Kidney tubule cell (primary cell): ENCODE data around the gene FBN3.
"Not testable (repeated sequence)": the region's sequence is repeated elsewhere in the genome, so short reads cannot be mapped to it uniquely, and the experiment has no call there.

ENCODE experiments used
- DNase-seq: peaks from one replicate; pipeline ENCODE4 v3.0.0-alpha.2; 2018; ENCODE audit warnings: low spot score

The FBN3 gene

DNA sequence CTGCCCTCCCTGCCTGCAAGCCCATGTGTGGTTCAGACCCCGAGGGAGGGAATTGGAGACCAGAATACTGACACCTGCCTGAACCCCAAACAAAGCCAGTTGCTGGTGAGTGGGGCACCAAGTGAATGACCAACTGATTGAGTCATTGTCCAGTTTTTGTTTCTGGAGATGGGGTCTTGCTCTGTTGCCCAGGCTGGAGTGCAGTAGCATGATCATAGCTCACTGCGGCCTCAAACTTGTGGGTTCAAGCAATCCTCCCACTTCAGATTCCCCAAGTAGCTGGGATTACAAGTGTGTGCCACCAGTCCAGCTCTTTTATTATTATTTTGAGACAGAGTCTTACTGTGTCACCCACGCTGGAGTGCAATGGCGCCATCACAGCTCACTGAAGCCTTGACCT lies 92.9 kb downstream of the FBN3 start:
- no peak for DNase-seq

DNA sequence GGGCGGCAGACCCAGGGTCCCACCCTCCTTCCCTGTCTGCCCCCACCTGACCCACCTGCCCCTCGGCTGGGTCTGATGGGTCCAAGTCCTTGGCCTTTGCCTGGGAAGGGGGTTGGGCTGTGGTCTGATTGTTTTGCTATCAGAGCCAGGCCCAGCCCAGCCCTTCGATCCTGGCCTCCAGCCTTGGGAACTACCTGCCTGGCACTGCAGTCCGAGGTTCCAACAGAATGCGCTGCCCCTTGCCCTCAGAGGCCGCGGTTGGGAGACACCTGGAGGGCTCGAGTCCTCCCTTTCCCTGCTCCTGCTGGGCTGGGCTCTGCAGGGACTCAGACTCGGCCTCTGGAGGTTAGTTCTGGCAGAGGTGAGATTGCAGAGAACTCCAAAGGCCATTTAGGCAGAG lies 95.2 kb downstream of the FBN3 start:
- DNase-seq = no peak

DNA sequence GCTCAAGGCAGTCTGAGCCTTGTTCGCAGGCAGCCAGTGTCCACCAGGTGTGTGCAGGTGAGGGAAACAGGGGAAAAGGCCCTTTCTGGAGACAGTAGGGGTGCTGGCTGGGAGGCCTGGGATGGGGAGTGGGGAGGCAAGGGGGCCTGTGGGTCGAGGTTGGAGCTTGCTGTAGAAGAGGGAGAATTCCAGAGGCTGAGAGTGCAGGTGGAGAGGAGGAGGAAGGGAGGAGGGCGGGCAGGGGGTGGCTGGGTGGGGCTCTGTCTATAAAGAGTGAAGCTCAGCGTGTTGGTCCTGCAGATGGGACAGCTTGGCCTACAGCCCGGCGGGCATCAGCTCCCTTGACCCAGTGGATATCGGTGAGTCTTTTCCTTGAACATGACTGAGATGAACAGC lies 96.9 kb downstream of the FBN3 start, which contains the start of gene CCL25:
Gene CCL25 (plus strand): TSS at position 297 of the 396 bp plus-strand sequence. CDS start 290 bp downstream, outside the sequence.
- DNase-seq = no peak

DNA sequence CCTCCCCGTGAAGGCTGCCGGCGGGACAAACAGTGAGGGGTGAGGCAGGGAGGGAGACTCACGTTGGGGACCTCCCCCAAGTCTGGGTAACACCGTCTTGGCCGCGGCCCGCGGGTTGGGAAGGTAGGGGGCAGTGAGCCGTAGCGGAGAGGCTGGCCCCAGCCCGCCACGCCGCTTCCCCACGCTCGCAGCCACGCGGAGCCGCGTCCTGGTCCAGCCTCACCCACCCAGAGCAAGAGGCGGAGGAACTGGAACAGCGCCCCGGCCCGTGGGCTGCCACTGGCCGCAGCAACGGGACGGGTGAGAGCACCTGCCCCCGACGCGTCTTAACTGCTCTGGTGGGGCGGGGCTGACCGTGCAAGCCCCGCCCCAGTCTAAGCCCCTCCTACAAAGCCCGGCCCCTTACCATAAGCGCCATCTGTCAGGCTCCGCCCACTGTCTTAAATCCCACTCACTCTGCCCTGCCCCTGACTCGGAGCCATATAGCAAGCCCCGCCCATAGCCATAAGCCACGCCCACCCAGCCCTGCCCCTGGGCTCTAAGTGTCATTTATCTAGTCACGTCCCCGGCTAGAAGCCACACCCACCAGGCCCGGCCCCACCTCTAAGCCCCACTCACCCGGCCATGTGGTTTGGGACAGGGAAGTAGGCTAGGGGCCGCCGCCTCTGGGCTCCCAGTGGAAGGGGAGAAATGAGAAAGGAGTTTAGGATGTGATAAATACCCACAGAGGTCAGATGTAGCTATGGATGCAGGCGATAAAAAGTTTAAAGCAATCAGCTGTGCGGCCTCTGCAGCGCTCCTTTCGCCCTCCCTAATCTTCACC lies 98.9 kb downstream of the FBN3 start:
- peak; percentile 77 for DNase-seq

DNA sequence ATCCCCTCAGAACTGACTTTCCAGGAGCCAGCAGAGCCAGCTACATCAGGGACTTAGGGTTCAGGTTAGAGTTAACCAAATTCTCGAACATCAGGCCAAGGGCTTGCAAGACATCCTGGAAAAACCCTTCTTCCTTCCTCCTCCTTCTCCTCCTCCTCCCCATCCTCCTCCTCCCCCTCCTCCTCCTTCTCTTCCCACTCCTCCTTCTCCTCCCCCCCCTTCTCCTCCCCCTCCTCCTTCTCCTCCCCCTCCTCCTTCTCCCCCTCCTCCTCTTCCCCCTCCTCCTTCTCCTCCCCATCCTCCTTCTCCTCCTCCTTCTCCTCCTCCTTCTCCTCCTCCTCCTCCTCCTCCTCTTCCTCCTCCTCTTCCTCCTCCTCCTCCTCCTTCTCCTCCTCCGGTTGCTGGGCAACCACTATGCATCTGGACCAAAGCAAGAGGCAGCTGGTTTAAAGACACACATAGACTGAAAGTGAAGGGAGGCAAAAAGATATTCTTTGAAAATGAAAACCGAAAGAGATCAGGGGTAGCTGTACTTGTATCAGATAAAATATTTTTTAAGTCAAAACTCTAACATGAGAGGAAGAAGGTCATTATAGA lies 102.7 kb downstream of the FBN3 start:
- DNase-seq = no peak

DNA sequence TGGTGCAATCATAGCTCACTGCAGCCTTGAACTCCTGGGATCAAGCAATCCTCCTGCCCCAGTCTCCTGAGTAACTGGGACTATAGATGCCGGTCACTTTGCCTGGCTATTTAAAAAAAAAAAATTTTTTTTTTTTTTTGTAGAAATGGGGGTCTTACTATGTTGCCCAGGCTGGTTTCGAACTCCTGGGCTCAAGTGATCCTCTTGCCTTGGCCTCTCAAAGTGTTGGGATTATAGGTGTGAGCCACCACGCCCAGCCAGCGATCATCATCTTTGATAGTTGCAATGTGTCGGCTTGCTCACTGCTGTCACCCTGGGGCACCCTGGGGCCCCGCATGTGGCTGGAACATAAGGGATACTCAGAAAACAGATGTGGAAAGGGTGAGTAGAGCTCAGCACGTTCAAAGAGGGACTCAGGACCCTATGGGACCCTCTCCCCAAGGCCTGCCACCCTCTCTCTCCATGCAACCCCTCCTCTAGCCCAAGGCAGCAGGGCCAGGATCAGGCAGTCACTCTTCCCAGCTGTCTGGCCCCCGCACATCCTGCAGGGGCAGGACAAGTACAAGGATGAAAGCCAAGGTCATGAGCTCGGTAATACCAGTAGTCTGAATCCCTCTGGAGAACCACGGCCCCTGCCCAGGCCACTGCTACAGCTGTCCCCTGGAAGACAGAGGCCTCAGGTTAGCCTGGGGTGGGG lies 103.4 kb downstream of the FBN3 start:
- no peak for DNase-seq

DNA sequence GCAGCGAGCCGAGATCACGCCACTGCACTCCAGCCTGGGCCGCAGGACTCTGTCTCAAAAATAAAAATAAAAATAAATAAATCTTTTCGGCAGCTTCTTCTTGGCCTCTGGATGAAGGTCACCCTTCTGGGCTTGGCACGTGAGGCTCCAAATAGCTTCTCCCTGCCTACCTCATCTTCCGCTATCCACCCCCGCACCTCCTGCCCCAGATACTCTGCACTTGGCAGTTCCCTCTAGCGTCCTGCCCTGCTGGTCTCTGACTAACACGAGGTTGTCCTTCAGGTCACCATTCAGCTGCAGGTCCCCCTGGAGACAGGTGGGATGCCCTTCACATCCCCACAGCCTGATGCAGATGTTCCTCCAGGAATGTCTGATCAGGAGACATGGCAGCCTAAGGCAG lies 105.4 kb downstream of the FBN3 start:
- DNase-seq = no peak

DNA sequence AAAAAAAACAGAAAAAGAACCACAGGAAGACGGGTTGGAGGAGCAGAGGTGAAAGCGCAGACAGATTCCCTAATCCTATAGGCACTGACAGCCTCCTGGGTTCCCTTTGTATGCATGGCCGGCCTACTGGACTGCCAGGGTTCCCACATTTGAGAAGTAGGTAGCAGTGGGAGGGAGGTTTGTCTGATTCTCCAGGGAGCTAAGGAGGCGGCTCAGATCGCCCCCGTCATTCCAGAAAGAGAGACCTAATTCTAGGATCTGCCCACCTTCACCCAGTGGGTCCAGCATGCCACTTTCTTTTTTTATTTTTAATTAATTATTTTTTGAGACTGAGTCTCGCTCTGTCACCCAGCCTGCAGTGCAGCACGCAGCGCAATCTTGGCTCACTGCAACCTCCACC lies 106.5 kb downstream of the FBN3 start:
- DNase-seq = no peak

DNA sequence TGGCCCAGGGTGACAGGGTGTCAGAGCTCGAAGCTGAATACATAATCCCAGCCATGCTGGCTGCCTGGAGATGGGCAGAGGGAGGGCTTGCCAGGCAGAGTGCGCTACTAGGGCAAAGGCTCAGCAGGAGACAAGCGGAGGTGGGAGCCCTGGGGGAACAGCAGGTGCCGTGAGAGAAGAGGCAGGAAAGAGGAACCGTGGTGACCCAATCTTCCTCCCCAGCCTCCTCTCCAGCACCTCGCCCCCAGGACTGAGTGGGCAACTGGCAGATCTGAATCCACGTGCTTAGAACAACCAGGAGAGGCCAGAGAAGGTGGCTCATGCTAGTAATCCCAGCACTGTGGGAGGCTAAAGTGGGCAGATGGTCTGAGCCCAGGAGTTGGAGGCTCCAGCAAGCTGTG lies 107.9 kb downstream of the FBN3 start:
- no peak for DNase-seq

DNA sequence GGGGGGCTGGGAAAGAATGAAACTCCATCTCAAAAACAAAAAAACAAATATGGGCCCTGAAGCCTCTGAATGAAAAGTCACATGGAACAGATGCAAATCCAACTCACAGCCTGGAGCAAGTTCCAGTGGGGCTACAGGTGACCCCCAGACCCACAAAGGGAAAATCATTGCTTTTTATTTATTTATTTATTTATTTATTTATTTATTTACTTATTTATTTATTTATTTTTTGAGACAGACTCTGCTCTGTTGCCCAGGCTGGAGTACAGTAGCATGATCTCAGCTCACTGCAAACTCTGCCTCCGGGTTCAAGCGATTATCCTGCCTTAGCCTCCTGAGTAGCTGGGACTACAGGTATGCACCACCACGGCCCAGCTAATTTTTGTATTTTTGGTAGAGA lies 110.2 kb downstream of the FBN3 start:
- DNase-seq = no peak

DNA sequence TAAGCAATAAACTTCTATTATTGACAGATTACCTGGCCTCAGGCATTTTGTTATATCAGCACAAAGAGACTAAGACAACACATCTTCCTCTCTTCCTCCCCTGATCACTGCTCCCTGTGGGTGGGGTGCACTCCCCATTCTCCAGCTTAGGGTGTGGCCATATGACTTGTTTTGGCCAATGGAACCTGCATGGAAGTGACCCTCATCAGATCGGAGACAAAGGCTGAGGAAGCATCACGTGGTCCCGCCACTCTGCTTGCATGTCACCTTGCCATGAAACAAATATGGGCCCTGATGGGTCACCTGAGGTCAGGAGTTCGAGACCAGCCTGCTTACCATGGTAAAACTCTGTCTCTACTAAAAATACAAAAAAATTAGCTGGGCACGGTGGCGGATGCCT lies 110.6 kb downstream of the FBN3 start:
- no peak for DNase-seq

DNA sequence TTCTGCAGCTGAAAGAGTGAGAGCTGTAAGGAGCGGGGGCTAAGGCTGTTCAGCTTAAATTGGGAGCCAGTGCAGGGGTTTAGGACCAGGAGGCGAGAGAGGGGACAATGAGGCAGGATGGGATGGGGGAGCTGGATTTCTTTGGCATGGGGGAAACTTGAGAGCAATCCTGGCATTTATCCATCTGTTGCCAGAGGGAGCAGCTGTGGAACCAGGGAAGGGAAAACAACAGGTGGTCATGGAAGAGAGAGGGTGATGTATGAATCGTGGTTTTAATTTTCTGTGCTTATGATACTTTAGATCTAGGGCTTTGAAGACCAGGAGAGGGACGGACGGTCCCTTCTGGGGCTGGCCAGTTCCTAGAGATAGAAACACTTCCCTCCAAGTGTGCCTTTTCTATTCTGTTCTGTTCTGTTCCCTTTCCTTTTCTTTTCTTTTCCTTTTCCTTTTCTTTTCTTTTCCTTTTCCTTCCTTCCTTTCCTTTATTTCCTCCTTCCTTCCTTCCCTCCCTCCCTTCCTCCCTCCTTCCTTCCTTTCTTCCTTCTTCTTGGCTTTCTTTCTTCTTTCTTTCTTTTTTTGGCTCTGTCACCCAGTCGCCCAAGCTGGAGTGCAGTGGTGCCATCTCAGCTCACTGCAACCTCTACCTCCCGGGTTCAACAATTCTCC lies 112.8 kb downstream of the FBN3 start:
- no peak for DNase-seq

DNA sequence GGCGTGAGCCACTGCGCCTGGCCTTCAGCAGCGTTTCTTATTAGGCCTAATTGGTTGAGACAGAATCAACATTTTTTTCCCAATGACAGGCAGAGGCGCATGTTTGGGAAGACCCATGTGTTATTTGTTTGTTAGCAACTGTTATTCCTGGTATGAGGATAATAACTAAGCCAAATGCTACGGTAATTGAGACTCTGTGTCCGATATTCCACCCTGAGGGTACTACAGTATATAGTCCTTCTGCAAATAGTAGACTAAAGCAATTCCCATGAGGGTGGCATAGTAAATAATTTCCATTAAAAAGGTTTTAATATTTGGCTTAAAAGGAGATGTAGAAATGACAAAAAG lies 115.2 kb downstream of the FBN3 start:
- no peak for DNase-seq

DNA sequence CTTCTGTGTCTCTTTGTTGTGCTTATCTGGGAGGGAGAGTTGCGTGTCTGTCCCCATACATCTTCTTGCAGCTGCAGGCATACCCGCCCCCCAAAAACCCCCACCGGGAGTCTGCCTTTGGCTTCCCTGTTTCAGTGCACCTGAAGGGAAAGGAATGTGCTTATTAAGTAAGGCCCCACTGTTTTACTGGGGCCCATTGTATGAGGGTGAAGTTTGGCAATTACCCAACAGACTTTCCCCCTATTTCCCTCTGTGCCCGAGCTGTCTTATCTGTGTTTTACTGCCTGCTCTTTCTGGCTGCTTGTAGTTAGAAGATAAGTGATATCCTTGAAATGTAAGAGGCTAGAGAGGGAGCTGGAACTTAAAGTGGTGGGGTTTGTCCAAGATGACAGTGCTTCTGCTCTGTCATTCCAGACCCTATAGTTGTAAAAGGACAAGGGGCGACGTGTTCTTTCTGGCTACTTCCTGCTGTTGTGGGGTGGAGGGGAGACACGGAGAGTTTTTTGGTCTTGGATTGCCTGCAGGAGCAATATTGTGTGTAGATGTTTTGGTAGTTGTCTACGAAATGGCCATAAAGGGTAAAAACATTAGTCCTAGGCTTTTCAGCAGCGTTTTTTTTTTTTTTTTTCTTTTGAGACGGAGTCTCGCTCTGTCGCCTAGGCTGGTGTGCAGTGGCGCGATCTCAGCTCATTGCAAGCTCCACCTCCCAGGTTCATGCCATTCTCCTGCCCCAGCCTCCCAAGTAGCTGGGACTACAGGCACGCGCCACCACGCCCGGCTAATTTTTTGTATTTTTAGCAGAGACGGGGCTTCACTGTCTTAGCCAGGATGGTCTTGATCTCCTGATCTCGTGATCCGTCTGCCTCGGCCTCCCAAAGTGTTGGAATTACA lies 115.9 kb downstream of the FBN3 start:
- DNase-seq = not testable (repeated sequence)

DNA sequence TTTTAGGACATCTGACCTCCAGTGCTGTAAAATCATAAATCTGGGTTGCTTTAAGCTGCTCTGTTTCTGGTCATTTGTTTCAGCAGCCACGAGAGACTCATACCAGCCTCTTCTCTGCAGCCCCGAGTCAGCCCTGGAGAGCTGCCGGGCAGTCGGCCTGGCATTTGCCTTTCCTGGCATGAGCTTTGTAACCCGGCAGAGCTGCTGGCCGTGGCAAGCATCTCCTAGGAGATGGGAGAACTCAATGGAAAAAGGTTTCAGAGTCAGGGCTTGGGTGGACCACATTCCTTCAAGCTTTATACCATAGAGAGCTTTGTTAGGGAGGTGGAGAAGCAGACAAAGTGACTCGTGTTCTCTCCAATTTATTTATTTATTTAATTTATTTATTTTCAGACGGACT lies 118.4 kb downstream of the FBN3 start:
- DNase-seq = no peak

DNA sequence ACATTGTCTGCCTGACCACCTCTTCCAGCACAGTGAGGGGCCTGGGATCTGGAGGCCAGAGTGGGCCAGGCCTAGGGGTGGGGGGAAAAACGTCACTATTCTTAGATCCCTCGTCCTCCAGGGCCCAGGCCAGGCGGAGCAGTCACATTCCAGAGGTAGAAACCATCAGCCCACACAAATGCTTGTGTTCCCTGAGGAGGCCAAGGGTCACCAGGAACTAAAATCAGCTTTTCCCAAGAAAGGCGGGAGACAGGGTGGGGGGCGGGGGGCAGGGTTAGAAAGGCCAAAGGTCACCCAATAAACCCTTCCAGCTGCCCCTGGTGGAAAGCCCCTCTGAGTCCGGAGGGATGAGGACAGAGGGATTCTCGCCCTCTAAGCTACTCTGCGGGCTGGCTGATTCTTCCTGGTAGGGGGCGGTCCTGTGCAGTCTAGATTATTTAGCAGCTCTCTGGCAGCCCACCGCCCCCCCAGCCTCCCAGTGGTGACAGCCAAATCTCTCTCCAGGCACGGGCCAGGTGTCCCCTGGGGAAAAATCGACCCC lies 120.4 kb downstream of the FBN3 start:
- DNase-seq = no peak

DNA sequence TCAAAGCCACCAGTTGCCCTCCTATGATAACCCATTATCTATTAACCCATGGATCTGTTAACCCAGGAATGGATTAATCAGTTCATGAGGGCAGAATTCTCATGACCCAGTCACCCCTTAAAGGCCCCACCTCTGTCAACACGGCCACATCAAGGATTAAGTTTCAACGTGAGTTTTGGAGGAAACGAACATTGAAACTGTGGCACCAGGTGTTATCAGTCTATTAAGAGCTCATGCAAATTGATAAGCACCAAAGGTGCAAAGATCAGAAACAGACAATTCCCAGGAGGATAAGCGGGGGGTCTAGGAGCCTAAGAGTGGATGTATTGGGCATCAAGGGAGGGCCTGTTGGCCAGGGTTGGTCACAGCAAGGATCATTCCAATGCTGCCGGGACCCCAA lies 124.1 kb downstream of the FBN3 start:
- DNase-seq = no peak

DNA sequence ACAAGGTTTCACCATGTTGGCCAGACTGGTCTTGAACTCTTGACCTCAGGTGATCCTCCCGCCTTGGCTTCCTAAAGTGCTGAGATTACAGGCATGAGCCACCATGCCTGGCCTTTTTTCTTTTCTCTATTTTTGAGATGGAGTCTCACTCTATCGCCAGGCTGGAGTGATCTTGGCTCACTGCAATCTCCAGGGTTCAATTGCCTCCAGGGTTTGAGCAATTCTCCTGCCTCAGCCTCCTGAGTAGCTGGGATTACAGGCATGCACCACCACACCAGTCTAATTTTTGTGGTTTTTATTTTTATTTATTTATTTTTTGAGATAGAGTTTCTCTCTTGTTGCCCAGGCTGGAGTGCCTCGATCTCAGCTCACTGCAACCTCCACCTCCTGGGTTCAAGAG lies 125.1 kb downstream of the FBN3 start:
- not testable (repeated sequence) for DNase-seq

DNA sequence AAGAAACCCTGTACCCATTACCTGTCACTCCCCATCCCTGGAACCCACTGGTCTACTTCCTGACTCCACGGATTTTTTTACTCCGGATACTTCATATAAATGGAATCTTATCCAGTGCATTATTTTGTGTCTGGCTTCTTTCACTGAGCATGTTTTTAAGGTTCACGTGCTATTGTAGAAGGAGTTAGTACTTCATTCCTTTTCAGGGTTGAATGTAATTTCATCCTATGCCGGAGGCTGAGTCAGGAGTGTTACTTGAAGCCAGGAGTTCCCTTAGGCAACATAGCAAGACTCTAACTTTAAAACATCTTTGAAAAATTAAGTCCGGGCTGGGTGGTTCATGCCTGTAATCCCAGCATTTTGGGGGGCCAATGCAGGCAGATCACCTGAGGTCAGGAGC lies 126.0 kb downstream of the FBN3 start:
- no peak for DNase-seq

DNA sequence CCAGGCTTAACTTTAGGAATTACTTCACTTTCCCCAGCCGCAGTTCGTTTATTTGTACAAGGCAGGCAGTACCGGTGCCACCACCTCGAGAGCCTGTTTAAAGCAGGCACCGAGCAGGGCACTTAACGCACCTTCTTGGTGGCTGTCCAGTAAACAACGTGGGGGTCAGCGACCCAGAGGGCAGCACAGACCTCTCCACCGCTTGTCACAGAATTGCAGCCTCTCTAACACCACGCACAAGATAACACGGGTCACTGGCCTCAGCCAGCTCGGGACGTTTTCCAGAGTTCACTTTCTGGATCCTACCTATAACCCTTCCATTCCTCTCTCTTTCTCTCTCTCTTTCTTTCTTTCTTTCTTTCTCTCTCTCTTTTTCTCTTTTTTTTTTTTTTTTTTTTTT lies 127.1 kb downstream of the FBN3 start:
- no peak for DNase-seq

DNA sequence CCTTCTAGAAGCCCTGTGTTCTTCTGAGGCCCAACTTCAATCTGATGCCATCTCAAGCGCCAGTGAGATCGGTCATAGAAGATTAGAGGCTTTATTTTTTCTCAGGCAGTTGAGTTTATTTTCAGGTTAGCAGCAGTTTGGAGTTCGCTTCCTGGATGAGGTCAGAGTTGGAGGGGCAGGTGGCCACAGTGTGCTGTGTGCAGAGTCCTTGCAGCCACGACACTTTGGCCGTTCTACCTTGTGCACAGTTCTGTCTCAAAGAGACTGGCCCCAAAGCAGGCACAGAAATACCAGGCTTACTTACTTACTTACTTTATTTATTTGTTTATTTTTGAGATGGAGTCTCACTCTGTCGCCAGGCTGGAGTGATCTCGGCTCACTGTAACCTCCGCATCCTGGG lies 128.0 kb downstream of the FBN3 start:
- no peak for DNase-seq
